Right lobe of liver (tissue), 6 donors: ENCODE results near the gene FRK. TPM values are rescaled to one million over a fixed set of nuclear protein-coding genes. Genes with fewer than 3 reads are reported as not detected.

Source experiments
- ATAC-seq, 4 donors: fragments of 200-7000 bp; cut with Tn5 transposase; one replicate each; pipeline ENCODE4 v1.9.1; 2020; ENCODE audit warnings: mild to moderate bottlenecking in 4 of 4, moderate library complexity in 4 of 4
- DNase-seq, 3 donors: peaks; one replicate each; pipeline ENCODE4 v3.0.0-alpha.2; 2020
- H3K27ac ChIP-seq, 3 donors: fragments of 200-600 bp; one replicate each; pipeline ENCODE4 v1.8.0; 2022
- H3K27me3 ChIP-seq, 2 donors: fragments of 200-600 bp; one replicate each; pipeline ENCODE4 v1.8.0; 2022
- H3K36me3 ChIP-seq, 4 donors: fragments of 200-600 bp; sonication (generic) in 1 of 4; one replicate each; pipeline versions ENCODE4 v1.5.1 to v1.8.0; 2017 to 2022; ENCODE audit warnings: control low read depth in 1 of 4
- H3K4me1 ChIP-seq, 4 donors: fragments of 200-600 bp; sonication (generic) in 1 of 4; one replicate each; pipeline versions ENCODE4 v1.5.1 to v1.8.0; 2017 to 2022; ENCODE audit warnings: control low read depth in 1 of 4
- H3K4me3 ChIP-seq, 3 donors: fragments of 200-600 bp; one replicate each; pipeline ENCODE4 v1.8.0; 2022
- H3K9me3 ChIP-seq, 4 donors: fragments of 200-600 bp; sonication (generic) in 1 of 4; one replicate each; pipeline versions ENCODE4 v1.5.1 to v1.8.0; 2017 to 2022; ENCODE audit warnings: control low read depth in 1 of 4
- CTCF ChIP-seq, 4 donors: fragments of 200-600 bp in 3 of 4; fragments of 450-650 bp in 1 of 4; IDR thresholded peaks; one replicate each; pipeline versions ENCODE4 v1.5.1 to v1.8.0; 2016 to 2022; ENCODE audit warnings: antibody characterized with exemption in 4 of 4, mild to moderate bottlenecking in 2 of 4
- POLR2A ChIP-seq: fragments of 450-650 bp; IDR thresholded peaks from one replicate; pipeline ENCODE4 v1.6.1; 2017; ENCODE audit warnings: antibody characterized with exemption, mild to moderate bottlenecking
- WGBS: methylation state at CpG from one replicate; pipeline ENCODE4 v1.1.6; 2018; ENCODE audit warnings: low coverage, low lambda C conversion rate; ENCODE audit not compliant: insufficient coverage; ENCODE audit errors: missing lambda C conversion rate; 5-methylcytosine and 5-hydroxymethylcytosine counted together
- intact Hi-C, 2 donors: fragments of 100-400 bp; cut with DNase I; formaldehyde crosslinking; loops; one replicate each; pipeline versions ENCODE4 v1.11.2 to v1.14.1; 2022
- total RNA-seq, 6 experiments: library from RNA; depleted of rRNA in 2 of 6; stranded (reverse); fragments of >200 nt in 2 of 6; fragmentation: NEBNext Ultra II Directional in 3 of 6; extraction: Animal tissue kit (Norgen Biotek cat#: 25700) in 3 of 6; gene quantifications; one replicate each; pipeline versions ENCODE4 v1.1.0 to v1.2.4, GENCODE V29; 2016 to 2023
- donor health status: DM: no; HTN: yes; CAD: no.
- donor health status: DM: no; HTN: no; CAD: no.
- donor health status: DM: no; HTN: no; CAD: no.
- donor health status: DM: no; HTN: yes; CAD: no.
- donor health status: DM: no; HTN: yes; CAD: no.

Gene FRK
- total RNA-seq, 6 experiments from 2014 or later: 8.4 to 14.1 (median 11.9) TPM

DNA sequence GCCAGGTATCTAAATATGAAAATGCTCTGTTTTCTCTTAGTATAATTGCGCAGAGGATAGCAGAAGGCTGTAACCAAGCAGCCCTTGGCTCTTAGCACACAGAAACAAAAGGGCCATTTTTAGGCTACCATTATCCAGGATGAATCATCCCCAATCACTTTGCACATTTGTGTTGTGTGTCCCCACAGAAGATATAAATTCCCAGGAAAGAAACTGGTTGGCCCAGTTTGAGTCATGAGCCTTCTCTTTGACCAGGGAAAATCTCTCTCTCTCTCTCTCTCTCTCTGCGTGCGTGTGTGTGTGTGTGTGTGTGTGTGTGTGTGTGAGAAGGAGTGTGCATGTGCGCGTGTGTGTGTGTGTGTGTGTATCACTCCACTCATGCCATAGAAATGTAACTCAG is 178.5 kb downstream of the FRK start:
- Histone ChIP-seq H3K9me3 (no peaks in the 10 kb centered on the region), H3K27ac (no peak overlapping the region), H3K4me3 (no peak overlapping the region), H3K36me3 (no peaks in the 10 kb centered on the region), H3K27me3 (no peaks in the 10 kb centered on the region), H3K4me1 (no peaks in the 10 kb centered on the region)
- TF ChIP-seq POLR2A: no peak
- no peak for TF ChIP-seq CTCF (IDR thresholded peaks at IDR 0.05)
- WGBS: 61% methylated on average over 4 of the region's 5 CpGs
- intact Hi-C loops: no loop called here
- DNase-seq (no peak), ATAC-seq (no peak)

Other genes with a start within 250 kb of the FRK start
- 10 to 100 TPM in 4 of 6 experiments, 1 to 10 TPM in 2; 8.5 to 49.1 (median 34.8) TPM for gene NT5DC1, start 40.0 kb upstream of the FRK start, total RNA-seq
- gene COL10A1, start 65.2 kb upstream of the FRK start, total RNA-seq: 10 to 100 TPM in 1 of 6 experiments, under 1 TPM in 1, not detected in 4; 0.12 to 23.4 TPM
- 1 to 10 TPM; 2.7 to 8.5 (median 3.5) TPM for gene TSPYL4, start 193.2 kb upstream of the FRK start, total RNA-seq
- gene TSPYL1, start 219.0 kb upstream of the FRK start, total RNA-seq: 10 to 100 TPM; 29.1 to 70.4 (median 50.9) TPM